HCT116 (cell line): ENCODE measurements around the gene CCDC70. TPM values are rescaled to one million over a fixed set of nuclear protein-coding genes. Genes with fewer than 3 reads are reported as not detected.

Source experiments
- ATAC-seq: fragments of 200-7000 bp; cut with Tn5 transposase; 2 replicates; pipeline ENCODE4 v1.9.1; 2020; ENCODE audit warnings: mild to moderate bottlenecking, moderate library complexity
- BruUV-seq: library from RNA; stranded (reverse); fragments of 400-500 nt; replicated peaks from 2 replicates; lab custom pipeline; 2021; lab: Mats Ljungman, UMichigan
- CTCF ChIA-PET: fragments of 300-600 bp; sonication (Branson Sonifier 250); formaldehyde crosslinking; loops from one replicate; lab custom pipeline; 2021; ENCODE audit warnings: antibody characterized with exemption; lab: Charles Lee
- POLR2A ChIA-PET: fragments of 300-600, 350-600 bp; sonication (Branson Sonifier 250); formaldehyde crosslinking; loops from one replicate; lab custom pipeline; 2021; ENCODE audit warnings: antibody characterized with exemption; lab: Charles Lee
- RAD21 ChIA-PET, 2 experiments: fragments of 300-600 bp; sonication (Branson Sonifier 250); formaldehyde crosslinking; loops; one replicate each; lab custom pipeline; 2023; ENCODE audit warnings: low total read pairs in 2 of 2; ENCODE audit not compliant: uncharacterized antibody in 2 of 2, unreplicated experiment in 2 of 2, low non-redundant PET in 1 of 2; lab: Charles Lee
- DNase-seq: peaks from one replicate; pipeline ENCODE4 v3.0.0-alpha.2; 2010; ENCODE audit warnings: low read depth, low spot score
- H2AFZ ChIP-seq: fragments of 200-600 bp; shearing (Covaris generic), sonication (generic); 2 replicates; pipeline ENCODE4 v1.6.1; 2017; ENCODE audit warnings: low read depth, mixed run types, mixed read lengths, antibody characterized with exemption, low read length; ENCODE audit not compliant: poor library complexity, severe bottlenecking
- H3K27ac ChIP-seq: 2 replicates; pipeline ENCODE4 v1.5.1; 2012; ENCODE audit warnings: low read depth, low read length
- H3K27me3 ChIP-seq: fragments of 200-600 bp; sonication (generic); 2 replicates; pipeline ENCODE4 v1.6.1; 2016; ENCODE audit warnings: mixed run types, low read length, mixed read lengths; ENCODE audit not compliant: insufficient read depth
- H3K36me3 ChIP-seq, 2 experiments: fragments of 200-500 bp in 1 of 2; fragments of 200-600 bp in 1 of 2; sonication (Bioruptor generic) in 1 of 2; sonication (generic) in 1 of 2; 2 replicates each; pipeline versions ENCODE4 v1.5.1 to v1.6.1; 2014 to 2016; ENCODE audit warnings: low read length in 2 of 2, inconsistent platforms in 1 of 2, mixed read lengths in 1 of 2, mixed run types in 1 of 2; ENCODE audit not compliant: insufficient read depth in 2 of 2, control insufficient read depth in 1 of 2
- H3K4me1 ChIP-seq, 2 experiments: fragments of 200-600 bp in 1 of 2; sonication (generic) in 1 of 2; 2 replicates each; pipeline versions ENCODE4 v1.5.1 to v1.6.1; 2012 to 2017; ENCODE audit warnings: low read length in 2 of 2, inconsistent platforms in 1 of 2, mild to moderate bottlenecking in 1 of 2, mixed read lengths in 1 of 2, mixed run types in 1 of 2, moderate library complexity in 1 of 2; ENCODE audit not compliant: insufficient read depth in 2 of 2, control insufficient read depth in 1 of 2
- H3K4me2 ChIP-seq: fragments of 200-600 bp; sonication (generic); 2 replicates; pipeline ENCODE4 v1.6.1; 2017; ENCODE audit warnings: mixed run types, low read length, mixed read lengths
- H3K4me3 ChIP-seq, 2 experiments: fragments of 200-600 bp in 1 of 2; sonication (generic) in 1 of 2; replicated peaks in 1 of 2; 2 replicates each; pipeline ENCODE4 v1.5.1; 2011 to 2016; ENCODE audit warnings: low read length in 2 of 2, control low read depth in 1 of 2, low read depth in 1 of 2, mild to moderate bottlenecking in 1 of 2, mixed read lengths in 1 of 2, mixed run types in 1 of 2
- H3K79me2 ChIP-seq: fragments of 200-600 bp; sonication (generic); 2 replicates; pipeline ENCODE4 v1.6.1; 2017; ENCODE audit warnings: mild to moderate bottlenecking, mixed run types, low read length, moderate library complexity, mixed read lengths; ENCODE audit not compliant: insufficient read depth
- H3K9ac ChIP-seq: fragments of 200-600 bp; sonication (generic); 2 replicates; pipeline ENCODE4 v1.6.1; 2016; ENCODE audit warnings: low read length, mixed read lengths
- H3K9me2 ChIP-seq: fragments of 200-600 bp; sonication (generic), shearing (Covaris generic); 2 replicates; pipeline ENCODE4 v1.6.1; 2017; ENCODE audit warnings: mixed run types, mild to moderate bottlenecking, moderate library complexity; ENCODE audit not compliant: insufficient read depth
- H3K9me3 ChIP-seq, 2 experiments: fragments of 200-500 bp in 1 of 2; fragments of 200-600 bp in 1 of 2; sonication (Bioruptor generic) in 1 of 2; sonication (generic) in 1 of 2; 2 replicates each; pipeline ENCODE4 v1.6.1; 2014 to 2017; ENCODE audit warnings: low read length in 2 of 2, mixed read lengths in 2 of 2, inconsistent platforms in 1 of 2, low read depth in 1 of 2, mild to moderate bottlenecking in 1 of 2, mixed run types in 1 of 2, moderate library complexity in 1 of 2; ENCODE audit not compliant: control insufficient read depth in 1 of 2, insufficient read depth in 1 of 2
- H4K20me1 ChIP-seq: fragments of 200-600 bp; sonication (generic), shearing (Covaris generic); 2 replicates; pipeline ENCODE4 v1.6.1; 2017; ENCODE audit warnings: mixed run types, mild to moderate bottlenecking, moderate library complexity; ENCODE audit not compliant: insufficient read depth
- CBX3 ChIP-seq: IDR thresholded peaks from 2 replicates; pipeline ENCODE4 v1.6.1; 2012; ENCODE audit warnings: low read depth
- CEBPB ChIP-seq: IDR thresholded peaks from 2 replicates; pipeline ENCODE4 v1.6.1; 2012; ENCODE audit warnings: low read depth
- ELF1 ChIP-seq: IDR thresholded peaks from 2 replicates; pipeline ENCODE4 v1.6.1; 2012; ENCODE audit warnings: low read depth, borderline replicate concordance
- EZH2 ChIP-seq: fragments of 200-600 bp; sonication (generic); IDR thresholded peaks from 2 replicates; pipeline ENCODE4 v1.6.1; 2017; ENCODE audit warnings: antibody characterized with exemption, mixed run types
- EZH2phosphoT487 ChIP-seq: fragments of 200-600 bp; IDR thresholded peaks from 2 replicates; pipeline ENCODE4 v1.6.1; 2018; ENCODE audit warnings: antibody characterized with exemption, borderline replicate concordance
- JUND ChIP-seq: IDR thresholded peaks from 2 replicates; pipeline ENCODE4 v1.6.1; 2012
- MAX ChIP-seq: IDR thresholded peaks from 2 replicates; pipeline ENCODE4 v1.6.1; 2012
- RAD21 ChIP-seq: IDR thresholded peaks from 2 replicates; pipeline ENCODE4 v1.6.1; 2012; ENCODE audit warnings: low read depth, mild to moderate bottlenecking
- SIN3A ChIP-seq: IDR thresholded peaks from 2 replicates; pipeline ENCODE4 v1.6.1; 2012; ENCODE audit warnings: low read depth
- SP1 ChIP-seq: IDR thresholded peaks from 2 replicates; pipeline ENCODE4 v1.6.1; 2012; ENCODE audit warnings: low read depth
- SRF ChIP-seq: IDR thresholded peaks from 2 replicates; pipeline ENCODE4 v1.6.1; 2012; ENCODE audit warnings: low read depth
- YY1 ChIP-seq: IDR thresholded peaks from 2 replicates; pipeline ENCODE4 v1.6.1; 2011; ENCODE audit warnings: low read length, low read depth, moderate library complexity, mild to moderate bottlenecking; ENCODE audit not compliant: insufficient replicate concordance; ENCODE audit errors: extremely low read depth
- ZFX ChIP-seq: fragments of 450-650 bp; IDR thresholded peaks from 2 replicates; pipeline ENCODE4 v1.6.1; 2017
- intact Hi-C: fragments of 100-400 bp; cut with micrococcal nuclease; formaldehyde crosslinking; loops from 2 replicates; pipeline ENCODE4 v1.10.0; 2022
- total RNA-seq: library from RNA; stranded (reverse); gene quantifications from one replicate; pipeline ENCODE4 v1.2.1, GENCODE V29; 2021; ENCODE audit not compliant: unreplicated experiment
- TF ChIP-seq, protein P1 (sequence below): IDR thresholded peaks from 2 replicates; pipeline ENCODE4 v1.6.1; 2012
- TF ChIP-seq, protein P2 (sequence below): IDR thresholded peaks from 2 replicates; pipeline ENCODE4 v1.6.1; 2012; ENCODE audit warnings: low read depth

The CCDC70 gene
- total RNA-seq, 1 experiment from 2014 or later: not detected

- no peak overlapping the region for H3K9ac ChIP-seq
- DNase-seq (no peak), ATAC-seq (no peak)
- ChIA-PET POLR2A (no interaction called here), CTCF (no interaction called here), RAD21 (no interaction called here)
- no peaks in the 10 kb centered on the region for H4K20me1 ChIP-seq
- intact Hi-C loops: no loop called here
- TF ChIP-seq YY1 (no peak), SP1 (no peak), ELF1 (no peak), ZFX (no peak), CBX3 (no peak), SRF (no peak), EZH2phosphoT487 (no peak), MAX (no peak), EZH2 (no peak), RAD21 (no peak), JUND (no peak), CEBPB (no peak), SIN3A (no peak)
- TF ChIP-seq, protein P1, sequence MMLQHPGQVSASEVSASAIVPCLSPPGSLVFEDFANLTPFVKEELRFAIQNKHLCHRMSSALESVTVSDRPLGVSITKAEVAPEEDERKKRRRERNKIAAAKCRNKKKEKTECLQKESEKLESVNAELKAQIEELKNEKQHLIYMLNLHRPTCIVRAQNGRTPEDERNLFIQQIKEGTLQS: no peak
- TF ChIP-seq, protein P2, sequence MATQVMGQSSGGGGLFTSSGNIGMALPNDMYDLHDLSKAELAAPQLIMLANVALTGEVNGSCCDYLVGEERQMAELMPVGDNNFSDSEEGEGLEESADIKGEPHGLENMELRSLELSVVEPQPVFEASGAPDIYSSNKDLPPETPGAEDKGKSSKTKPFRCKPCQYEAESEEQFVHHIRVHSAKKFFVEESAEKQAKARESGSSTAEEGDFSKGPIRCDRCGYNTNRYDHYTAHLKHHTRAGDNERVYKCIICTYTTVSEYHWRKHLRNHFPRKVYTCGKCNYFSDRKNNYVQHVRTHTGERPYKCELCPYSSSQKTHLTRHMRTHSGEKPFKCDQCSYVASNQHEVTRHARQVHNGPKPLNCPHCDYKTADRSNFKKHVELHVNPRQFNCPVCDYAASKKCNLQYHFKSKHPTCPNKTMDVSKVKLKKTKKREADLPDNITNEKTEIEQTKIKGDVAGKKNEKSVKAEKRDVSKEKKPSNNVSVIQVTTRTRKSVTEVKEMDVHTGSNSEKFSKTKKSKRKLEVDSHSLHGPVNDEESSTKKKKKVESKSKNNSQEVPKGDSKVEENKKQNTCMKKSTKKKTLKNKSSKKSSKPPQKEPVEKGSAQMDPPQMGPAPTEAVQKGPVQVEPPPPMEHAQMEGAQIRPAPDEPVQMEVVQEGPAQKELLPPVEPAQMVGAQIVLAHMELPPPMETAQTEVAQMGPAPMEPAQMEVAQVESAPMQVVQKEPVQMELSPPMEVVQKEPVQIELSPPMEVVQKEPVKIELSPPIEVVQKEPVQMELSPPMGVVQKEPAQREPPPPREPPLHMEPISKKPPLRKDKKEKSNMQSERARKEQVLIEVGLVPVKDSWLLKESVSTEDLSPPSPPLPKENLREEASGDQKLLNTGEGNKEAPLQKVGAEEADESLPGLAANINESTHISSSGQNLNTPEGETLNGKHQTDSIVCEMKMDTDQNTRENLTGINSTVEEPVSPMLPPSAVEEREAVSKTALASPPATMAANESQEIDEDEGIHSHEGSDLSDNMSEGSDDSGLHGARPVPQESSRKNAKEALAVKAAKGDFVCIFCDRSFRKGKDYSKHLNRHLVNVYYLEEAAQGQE: no peak
- H3K4me2 ChIP-seq: no peak overlapping the region
- no peaks in the 10 kb centered on the region for H3K9me2 ChIP-seq
- H3K27me3 ChIP-seq: peaks cover 3% of the 10 kb centered on the region; the same call in 1 of the 2 replicates
- no TSS peak for BruUV-seq
- no peaks in the 10 kb centered on the region for H3K4me1 ChIP-seq
- H3K36me3 ChIP-seq: no peaks in the 10 kb centered on the region
- no peaks in the 10 kb centered on the region for H3K9me3 ChIP-seq
- no peak overlapping the region for H3K4me3 ChIP-seq
- no peaks in the 10 kb centered on the region for H3K79me2 ChIP-seq
- no peak overlapping the region for H3K27ac ChIP-seq
- H2AFZ ChIP-seq: no peak overlapping the region
Observed at GRCh38 chr13:51870616-51871015, 8.8 kb downstream of the CCDC70 start.
